ENCODE measurements around the gene ADCY7.

- TF ChIP-seq CTCF (IDR thresholded peaks at IDR 0.05) (no peak), POLR2AphosphoS5 (IDR thresholded peaks at IDR 0.05) (no peak), POLR2A (IDR thresholded peaks at IDR 0.05) (no peak)
Observed at GRCh38 chr16:50289950-50290764, 23.8 kb downstream of the ADCY7 start.

Data from gastroesophageal sphincter (tissue), 3 donors.